Stimulated activated effector memory CD8-positive, alpha-beta T cell treated with anti-CD3 and anti-CD28 coated beads, Interleukin-12 subunit alpha, Interleukin-12 subunit beta, amount 100 ng/mL, for 72 hours (primary cell): Measurements from ENCODE around the gene PGAM5.
"Not testable (repeated sequence)": the region's sequence is repeated elsewhere in the genome, so short reads cannot be mapped to it uniquely, and the experiment has no call there.

Source experiments
- ATAC-seq: fragments of 150-1000 bp; cut with Tn5 transposase; 2 replicates; pipeline ENCODE4 v1.10.0; 2021
- DNase-seq, 2 donors: peaks; one replicate each; pipeline ENCODE4 v3.0.0; 2021 to 2022; ENCODE audit warnings: low spot score in 2 of 2
- H3K27ac Mint-ChIP-seq: one replicate; pipeline ENCODE4 v1.8.0; 2022; ENCODE audit warnings: mild to moderate bottlenecking, mixed read lengths
- H3K36me3 Mint-ChIP-seq: one replicate; pipeline ENCODE4 v1.8.0; 2022; ENCODE audit warnings: mild to moderate bottlenecking, mixed read lengths
- H3K4me1 Mint-ChIP-seq: one replicate; pipeline ENCODE4 v1.8.0; 2022; ENCODE audit warnings: mixed read lengths
- H3K4me3 Mint-ChIP-seq: one replicate; pipeline ENCODE4 v1.8.0; 2022; ENCODE audit warnings: mild to moderate bottlenecking, mixed read lengths
- H3K9me3 Mint-ChIP-seq: one replicate; pipeline ENCODE4 v1.8.0; 2022; ENCODE audit warnings: mixed read lengths

The PGAM5 gene

DNA sequence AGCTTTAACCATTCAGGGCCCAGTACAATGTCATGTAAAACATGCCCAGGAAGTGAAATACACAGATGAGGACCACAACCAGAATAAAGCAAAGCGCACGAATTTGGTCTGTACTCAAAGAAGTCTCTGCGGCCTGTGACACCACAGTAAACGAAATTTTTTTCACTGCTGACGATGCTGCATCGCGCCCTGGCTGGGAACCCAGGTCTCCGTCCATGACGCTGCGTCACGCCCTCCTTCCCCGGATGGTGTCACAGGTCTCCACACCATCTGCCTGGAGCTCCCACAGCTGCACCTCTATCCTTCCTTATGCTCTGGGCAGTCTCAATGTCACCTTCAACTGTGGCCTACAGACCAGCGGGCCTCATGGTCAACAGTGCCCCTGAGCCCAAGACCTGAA, 33.2 kb downstream of the PGAM5 start:
- Mint-ChIP-seq H3K36me3 (peaks cover 100% of the 10 kb centered on the region), H3K27ac (no peak overlapping the region), H3K4me3 (no peak overlapping the region), H3K4me1 (peaks cover 23% of the 10 kb centered on the region), H3K9me3 (no peaks in the 10 kb centered on the region)
- DNase-seq (no peak), ATAC-seq (no peak)

DNA sequence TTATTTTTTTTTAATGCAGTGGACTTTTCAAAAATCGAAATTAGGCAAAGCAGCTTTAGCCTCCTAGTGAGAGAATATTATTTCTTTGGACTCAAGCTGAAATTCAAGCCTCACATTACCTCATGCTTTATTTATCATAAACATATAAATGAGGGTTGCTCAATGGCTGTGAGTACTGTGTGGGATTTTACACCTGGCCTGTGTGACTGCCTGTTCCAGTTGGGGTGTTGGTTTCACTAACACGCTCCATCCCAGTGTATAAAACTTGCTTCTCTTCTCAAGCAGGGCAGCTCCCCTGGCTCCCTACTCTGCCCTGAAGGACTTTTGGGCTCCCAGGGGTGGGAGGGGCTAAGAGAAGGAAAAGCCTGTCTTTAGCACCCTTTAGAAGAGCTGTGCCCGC, 36.0 kb downstream of the PGAM5 start:
- no peak for ATAC-seq
- no peak overlapping the region for H3K4me3 Mint-ChIP-seq
- DNase-seq, result no peak
- H3K27ac Mint-ChIP-seq, result no peak overlapping the region
- no peaks in the 10 kb centered on the region for H3K9me3 Mint-ChIP-seq
- H3K4me1 Mint-ChIP-seq, result peaks cover 23% of the 10 kb centered on the region
- peaks cover 100% of the 10 kb centered on the region for H3K36me3 Mint-ChIP-seq

DNA sequence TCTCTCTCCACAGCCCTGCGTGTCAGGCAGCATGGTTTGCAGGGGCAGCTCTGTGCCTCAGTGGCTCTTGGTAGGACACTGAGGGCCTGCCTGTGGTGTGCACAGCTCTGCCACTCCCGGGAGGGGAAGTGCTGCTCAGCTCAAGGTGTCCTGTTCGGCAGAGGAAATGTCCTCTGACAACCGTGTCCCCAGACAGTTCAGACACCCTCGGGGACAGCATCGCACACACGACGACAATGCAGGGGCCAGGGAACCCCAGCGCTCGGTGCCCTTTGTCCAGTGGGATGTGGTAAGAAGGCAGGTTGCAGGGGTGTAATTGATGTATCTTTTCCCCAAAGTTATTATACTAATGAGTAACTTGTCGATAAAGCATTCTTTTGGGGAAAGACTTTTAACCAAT, 36.8 kb downstream of the PGAM5 start:
- H3K4me3 Mint-ChIP-seq, result no peak overlapping the region
- peaks cover 21% of the 10 kb centered on the region for H3K4me1 Mint-ChIP-seq
- ATAC-seq, result no peak
- peaks cover 100% of the 10 kb centered on the region for H3K36me3 Mint-ChIP-seq
- no peak for DNase-seq
- H3K27ac Mint-ChIP-seq, result peak overlapping the region; percentile 56
- H3K9me3 Mint-ChIP-seq, result no peaks in the 10 kb centered on the region

DNA sequence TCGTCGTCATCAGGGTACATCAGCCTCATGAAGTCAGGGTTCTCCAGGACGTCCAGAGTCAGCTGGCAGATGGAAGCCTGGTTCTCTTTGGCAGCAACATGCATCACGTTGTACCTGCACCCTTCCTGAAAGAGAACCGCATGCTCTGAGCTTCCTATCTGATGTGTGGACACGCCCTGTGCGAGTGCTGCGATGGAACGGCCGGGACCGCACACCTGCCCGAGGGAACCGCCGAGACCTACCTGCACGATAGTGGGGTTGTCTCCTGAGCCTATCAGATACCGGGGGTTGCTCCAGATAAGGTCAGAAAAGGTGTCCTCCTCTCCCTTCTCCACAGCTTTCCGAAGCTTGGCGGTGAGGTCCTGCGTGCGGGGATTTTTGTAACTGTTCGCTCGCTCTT, 37.3 kb downstream of the PGAM5 start:
- Mint-ChIP-seq H3K4me1 (peaks cover 16% of the 10 kb centered on the region), H3K4me3 (no peak overlapping the region), H3K9me3 (no peaks in the 10 kb centered on the region), H3K27ac (no peak overlapping the region), H3K36me3 (peaks cover 100% of the 10 kb centered on the region)
- ATAC-seq (no peak), DNase-seq (no peak)

DNA sequence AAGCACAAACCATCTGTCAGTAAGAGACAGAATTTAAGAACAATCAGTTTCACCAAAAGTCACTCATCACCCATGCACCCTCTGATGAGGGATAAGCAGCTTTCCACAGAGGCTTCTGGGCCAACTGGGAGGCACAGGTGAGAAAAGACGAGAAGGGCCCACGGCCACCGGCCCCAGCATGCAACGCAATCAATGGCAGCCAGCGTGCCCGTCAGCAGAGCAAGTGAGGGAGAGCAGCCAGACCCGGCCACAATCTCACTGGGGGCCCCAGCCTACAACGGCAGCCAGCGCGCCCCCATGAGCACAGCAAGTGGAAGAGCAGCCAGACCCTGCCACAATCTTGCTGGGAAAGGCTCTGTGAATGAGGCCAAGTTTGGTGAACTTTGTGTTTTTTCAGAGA, 37.7 kb downstream of the PGAM5 start:
- H3K4me3 Mint-ChIP-seq, result no peak overlapping the region
- ATAC-seq, result no peak
- H3K4me1 Mint-ChIP-seq, result peaks cover 16% of the 10 kb centered on the region
- no peak for DNase-seq
- H3K27ac Mint-ChIP-seq, result no peak overlapping the region
- no peaks in the 10 kb centered on the region for H3K9me3 Mint-ChIP-seq
- H3K36me3 Mint-ChIP-seq, result peaks cover 100% of the 10 kb centered on the region

DNA sequence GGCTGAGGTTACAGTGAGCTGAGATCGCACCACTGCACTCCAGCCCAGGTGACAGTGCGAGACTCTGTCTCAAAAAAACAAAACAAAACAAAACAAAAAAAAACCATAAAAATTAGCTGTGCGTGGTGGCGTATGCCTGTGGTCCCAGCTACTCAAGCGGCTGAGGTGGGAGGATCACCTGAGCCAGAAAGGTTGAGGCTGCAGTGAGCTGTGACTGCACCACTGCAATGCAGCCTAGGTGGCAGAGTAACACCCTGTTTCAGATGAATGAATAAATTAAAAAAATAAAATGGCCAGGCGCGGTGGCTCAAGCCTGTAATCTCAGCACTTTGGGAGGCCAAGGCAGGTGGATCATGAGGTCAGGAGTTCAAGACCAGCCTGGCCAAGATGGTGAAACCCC, 43.0 kb downstream of the PGAM5 start:
- H3K9me3 Mint-ChIP-seq, H3K4me3 Mint-ChIP-seq, H3K4me1 Mint-ChIP-seq, ATAC-seq, H3K27ac Mint-ChIP-seq, DNase-seq: not testable (repeated sequence)
- H3K36me3 Mint-ChIP-seq, result peaks cover 100% of the 10 kb centered on the region

DNA sequence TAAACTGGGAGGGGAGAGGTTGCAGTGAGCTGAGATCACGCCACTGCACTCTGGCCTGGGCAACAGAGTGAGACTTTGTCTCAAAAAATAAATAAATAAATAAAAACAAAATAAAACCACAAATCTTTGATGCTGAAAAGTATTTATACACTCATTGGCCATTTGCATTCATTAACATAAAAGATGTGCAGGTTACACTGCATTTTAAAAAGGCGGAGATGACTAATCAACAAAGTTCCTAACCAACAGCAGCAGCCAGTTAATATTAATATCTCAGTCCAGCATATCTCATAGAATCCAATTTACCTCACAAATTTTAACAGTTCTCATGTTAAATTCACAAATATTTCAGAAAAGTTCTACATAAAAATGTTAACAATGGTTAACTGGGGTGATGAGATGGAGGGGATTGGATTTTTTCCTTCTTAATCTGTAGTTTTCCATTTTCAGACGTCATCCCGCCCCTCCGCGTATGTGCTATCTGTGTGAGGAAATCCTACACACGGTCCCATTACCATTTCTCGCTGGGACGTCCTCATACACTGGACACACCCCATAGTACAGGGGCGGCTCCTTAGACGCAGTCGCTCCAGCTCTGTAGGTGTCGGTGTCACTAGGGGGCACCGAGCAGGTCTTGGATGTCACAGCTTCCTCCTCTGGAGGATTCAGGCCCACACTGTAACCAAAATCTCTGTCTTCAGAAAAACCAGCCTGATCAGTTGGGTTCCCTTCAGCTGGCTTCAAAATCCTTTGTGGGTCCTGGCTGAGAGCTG, 43.7 kb downstream of the PGAM5 start:
- peaks cover 100% of the 10 kb centered on the region for H3K36me3 Mint-ChIP-seq
- no peak for DNase-seq
- no peak overlapping the region for H3K4me3 Mint-ChIP-seq
- peaks cover 7% of the 10 kb centered on the region for H3K4me1 Mint-ChIP-seq
- ATAC-seq, result no peak
- no peak overlapping the region for H3K27ac Mint-ChIP-seq
- H3K9me3 Mint-ChIP-seq, result no peaks in the 10 kb centered on the region

DNA sequence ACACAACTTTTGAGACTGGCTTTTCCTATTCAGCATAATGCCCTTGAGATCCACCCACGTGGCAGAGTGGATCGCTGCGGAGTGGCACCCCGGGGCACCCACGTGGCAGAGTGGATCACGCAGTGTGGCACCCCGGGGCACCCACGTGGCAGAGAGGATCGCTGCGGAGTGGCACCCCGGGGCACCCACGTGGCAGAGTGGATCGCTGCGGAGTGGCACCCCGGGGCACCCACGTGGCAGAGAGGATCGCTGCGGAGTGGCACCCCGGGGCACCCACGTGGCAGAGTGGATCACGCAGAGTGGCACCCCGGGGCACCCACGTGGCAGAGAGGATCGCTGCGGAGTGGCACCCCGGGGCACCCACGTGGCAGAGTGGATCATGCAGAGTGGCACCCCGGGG, 48.2 kb downstream of the PGAM5 start:
- Mint-ChIP-seq H3K4me1 (peaks cover 27% of the 10 kb centered on the region), H3K36me3 (peaks cover 75% of the 10 kb centered on the region)
- H3K27ac Mint-ChIP-seq, H3K9me3 Mint-ChIP-seq, H3K4me3 Mint-ChIP-seq, ATAC-seq, DNase-seq: not testable (repeated sequence)

DNA sequence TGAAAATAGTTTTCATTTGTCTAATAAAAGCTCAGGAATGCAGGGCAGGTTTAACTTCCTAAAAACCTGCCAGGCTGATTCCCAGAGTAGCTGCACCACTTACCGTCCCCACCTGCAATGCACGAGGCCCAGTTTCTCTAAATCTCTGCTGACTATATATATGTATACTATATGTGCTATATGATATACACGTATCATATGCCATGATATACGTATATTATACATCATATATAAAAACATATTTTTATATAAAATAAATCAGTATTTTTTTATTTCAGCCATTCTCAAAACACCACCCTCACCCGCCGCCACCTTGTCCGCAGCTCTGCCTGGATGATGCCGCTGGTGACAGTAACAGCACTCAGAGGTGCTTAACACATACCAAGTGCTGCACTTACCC, 48.7 kb downstream of the PGAM5 start:
- H3K4me1 Mint-ChIP-seq, result peaks cover 27% of the 10 kb centered on the region
- H3K9me3 Mint-ChIP-seq, result no peaks in the 10 kb centered on the region
- peak overlapping the region; percentile 98 for H3K4me3 Mint-ChIP-seq
- H3K36me3 Mint-ChIP-seq, result peaks cover 70% of the 10 kb centered on the region
- ATAC-seq (no peak), DNase-seq (no peak)
- no peak overlapping the region for H3K27ac Mint-ChIP-seq

DNA sequence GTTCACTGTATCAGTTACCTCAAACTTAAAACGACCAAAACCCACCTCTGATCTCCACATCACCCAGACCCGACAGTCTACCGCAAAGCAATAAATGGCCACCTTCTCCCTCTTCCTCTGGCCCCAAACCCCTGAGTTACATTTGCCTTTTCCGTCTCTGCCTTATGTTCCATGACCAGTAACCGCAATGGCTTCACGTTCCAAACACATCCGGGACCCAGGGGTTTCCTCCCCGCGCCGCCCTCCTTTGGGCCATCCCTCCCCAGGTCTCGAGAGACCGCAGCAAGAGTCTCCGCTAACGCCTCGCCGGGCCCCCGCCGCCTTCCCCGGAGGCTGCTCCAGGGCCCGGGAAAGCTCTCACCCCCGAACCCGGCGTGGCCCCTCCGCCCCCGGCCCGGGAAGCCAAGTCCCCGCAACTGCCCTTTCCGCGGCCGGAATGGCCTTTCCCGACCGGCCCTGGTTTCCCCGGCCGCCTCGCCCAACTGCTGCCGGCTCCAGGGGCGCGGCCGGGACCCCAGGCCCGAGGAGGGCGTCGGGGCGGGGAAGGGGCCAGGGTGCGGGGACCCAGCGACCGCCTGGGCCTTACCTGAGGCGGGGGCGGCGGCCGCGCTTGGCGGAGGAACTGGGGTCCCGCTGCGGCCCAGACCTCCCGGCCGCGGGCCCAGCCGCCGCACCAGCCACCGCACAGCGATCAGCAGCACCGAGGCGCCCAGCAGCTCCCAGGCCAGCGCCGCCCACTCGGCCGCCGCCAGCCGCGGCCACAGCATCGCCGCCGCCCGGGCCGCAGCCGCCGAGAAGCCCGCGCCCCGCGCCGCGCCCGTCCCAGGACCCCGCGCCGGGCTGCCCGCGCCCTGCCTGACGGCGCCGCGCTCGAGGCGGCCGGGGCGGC, 50.6 kb downstream of the PGAM5 start, which contains the start of gene ANKLE2:
Gene ANKLE2 (minus strand): TSS at position 801 of the 889 bp plus-strand sequence. CDS start 34 bp downstream, at position 767.
- Mint-ChIP-seq H3K9me3 (no peaks in the 10 kb centered on the region), H3K36me3 (peaks cover 50% of the 10 kb centered on the region), H3K4me3 (peak within 1 kb of the TSS; percentile 98), H3K4me1 (peaks cover 27% of the 10 kb centered on the region), H3K27ac (peak within 1 kb of the TSS; percentile 99)
- DNase-seq (peak; percentile 54 to 85), ATAC-seq (peak; percentile 52)

DNA sequence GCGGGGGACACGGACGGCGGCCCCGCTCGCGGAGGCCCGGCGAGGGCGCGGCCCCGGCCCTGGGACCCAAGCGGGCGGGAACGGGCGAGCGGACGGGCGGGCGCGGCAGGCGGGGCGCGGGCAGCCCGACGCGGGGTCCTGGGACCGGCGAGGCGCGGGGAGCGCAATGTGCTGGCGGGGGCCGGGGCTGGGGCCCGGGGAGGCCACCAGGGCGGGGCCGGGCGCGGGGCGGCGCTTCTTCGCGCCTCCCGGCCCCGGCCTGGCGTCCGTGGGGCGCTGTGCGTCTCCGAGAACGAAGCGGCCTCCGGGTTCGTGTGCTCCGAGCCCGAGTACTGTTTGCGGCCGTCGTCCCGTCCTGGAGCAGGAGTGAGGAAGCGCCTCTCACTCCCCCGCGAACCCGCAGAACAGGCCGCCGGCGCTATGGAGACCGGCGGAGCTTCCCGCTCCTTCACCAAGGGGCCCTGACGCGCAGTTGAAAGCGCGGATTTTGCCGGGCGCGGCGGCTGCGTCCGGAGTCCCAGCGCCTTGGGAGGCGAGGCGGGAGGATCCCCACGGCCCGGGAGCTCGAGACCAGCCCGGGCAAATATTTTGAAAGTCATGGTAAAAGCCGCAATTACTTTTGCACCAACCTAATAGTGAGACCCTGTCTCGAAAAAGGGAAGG, 51.4 kb downstream of the PGAM5 start:
- peak; percentile 86 for ATAC-seq
- peak; percentile 76 to 85 for DNase-seq
- Mint-ChIP-seq H3K36me3 (peaks cover 43% of the 10 kb centered on the region), H3K9me3 (no peaks in the 10 kb centered on the region), H3K4me3 (peak overlapping the region; percentile 64), H3K4me1 (peaks cover 23% of the 10 kb centered on the region), H3K27ac (peak overlapping the region; percentile 23)

DNA sequence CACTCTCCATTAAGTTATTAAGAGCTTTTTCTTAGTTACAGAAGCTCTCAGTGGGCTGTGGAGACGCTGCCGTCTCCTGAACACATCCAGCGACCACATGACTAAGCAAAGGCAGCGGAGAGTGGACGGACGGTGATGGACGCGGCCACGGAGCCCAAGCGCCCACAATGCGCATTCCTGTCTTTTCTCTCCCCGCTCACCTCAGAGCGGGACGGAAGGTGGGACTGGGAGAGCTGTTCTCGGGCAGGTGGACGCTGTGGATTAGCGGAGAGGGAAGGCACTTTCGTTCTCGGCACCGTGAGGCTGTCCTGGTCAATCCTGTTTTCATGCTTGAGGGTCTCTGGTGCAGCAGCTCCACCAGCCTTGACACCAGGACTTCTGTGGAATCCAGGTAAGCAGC, 53.6 kb downstream of the PGAM5 start:
- no peak overlapping the region for H3K27ac Mint-ChIP-seq
- H3K4me3 Mint-ChIP-seq, result no peak overlapping the region
- no peak for DNase-seq
- no peaks in the 10 kb centered on the region for H3K9me3 Mint-ChIP-seq
- peaks cover 35% of the 10 kb centered on the region for H3K4me1 Mint-ChIP-seq
- no peak for ATAC-seq
- H3K36me3 Mint-ChIP-seq, result peaks cover 32% of the 10 kb centered on the region

DNA sequence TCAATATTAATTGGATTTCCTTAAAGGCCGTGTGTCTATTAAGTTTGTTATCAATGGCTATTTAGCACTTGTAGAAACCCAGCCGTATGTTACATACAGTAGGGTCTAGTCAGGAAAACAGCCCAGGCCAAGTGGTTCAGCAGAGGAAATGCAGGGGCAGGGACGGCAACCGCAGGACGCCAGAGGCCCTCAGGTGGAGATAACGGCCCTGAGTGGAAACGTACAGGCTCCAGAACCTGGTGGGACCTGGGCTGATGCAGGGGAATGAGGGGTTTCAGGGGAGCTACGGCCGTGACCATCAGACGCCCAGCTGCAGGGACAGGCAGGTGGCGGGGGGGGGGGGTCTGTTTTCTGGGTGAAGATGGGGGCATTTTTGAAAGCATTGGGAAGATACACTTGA, 54.7 kb downstream of the PGAM5 start:
- Mint-ChIP-seq H3K27ac (no peak overlapping the region), H3K9me3 (no peaks in the 10 kb centered on the region), H3K36me3 (peaks cover 32% of the 10 kb centered on the region), H3K4me1 (peaks cover 29% of the 10 kb centered on the region), H3K4me3 (no peak overlapping the region)
- ATAC-seq (no peak), DNase-seq (no peak)

DNA sequence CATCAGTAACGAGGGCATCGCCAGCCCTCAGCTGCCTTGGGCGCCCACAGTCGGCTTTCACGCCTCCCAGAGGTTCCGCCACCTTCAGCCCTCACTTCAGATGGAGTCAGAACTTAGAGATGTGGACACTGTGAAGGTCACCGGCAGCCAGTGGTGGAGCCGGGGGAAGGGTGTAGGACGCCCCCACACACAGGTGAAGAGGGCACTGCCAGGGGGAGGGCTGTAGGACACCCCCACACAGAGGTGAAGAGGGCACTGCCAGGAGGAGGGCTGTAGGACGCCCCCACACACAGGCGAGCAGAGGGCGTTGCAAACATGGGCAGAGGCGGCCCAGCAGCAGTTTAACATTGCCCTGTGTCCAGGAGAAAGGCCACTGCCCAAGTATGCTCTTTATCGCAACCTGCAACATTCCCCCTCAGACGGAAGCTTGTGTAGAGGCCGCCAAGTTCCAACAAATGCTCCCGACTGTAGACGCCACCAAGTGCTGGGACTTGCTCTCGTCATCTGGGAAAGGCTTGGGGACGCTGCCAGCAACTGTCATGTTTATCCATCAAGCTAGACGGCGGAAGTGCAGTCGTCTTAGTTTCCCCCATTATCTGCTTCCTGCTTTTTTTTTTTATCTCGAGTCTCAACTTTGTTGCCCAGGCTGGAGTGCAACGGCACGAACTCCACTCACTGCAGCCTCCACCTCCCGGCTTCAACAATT, 55.9 kb downstream of the PGAM5 start:
- Mint-ChIP-seq H3K9me3 (no peaks in the 10 kb centered on the region), H3K4me3 (no peak overlapping the region), H3K27ac (no peak overlapping the region), H3K36me3 (peaks cover 34% of the 10 kb centered on the region), H3K4me1 (peaks cover 24% of the 10 kb centered on the region)
- DNase-seq (no peak), ATAC-seq (no peak)
